Measurements from ENCODE around the gene CAMK2G.
"Not testable (repeated sequence)": the region's sequence is repeated elsewhere in the genome, so short reads cannot be mapped to it uniquely, and the experiment has no call there.

CAMK2G gene

GRCh38 chr10:73836427-73836980 lies 37.9 kb downstream of the CAMK2G start:
- no peak for DNase-seq

DNA sequence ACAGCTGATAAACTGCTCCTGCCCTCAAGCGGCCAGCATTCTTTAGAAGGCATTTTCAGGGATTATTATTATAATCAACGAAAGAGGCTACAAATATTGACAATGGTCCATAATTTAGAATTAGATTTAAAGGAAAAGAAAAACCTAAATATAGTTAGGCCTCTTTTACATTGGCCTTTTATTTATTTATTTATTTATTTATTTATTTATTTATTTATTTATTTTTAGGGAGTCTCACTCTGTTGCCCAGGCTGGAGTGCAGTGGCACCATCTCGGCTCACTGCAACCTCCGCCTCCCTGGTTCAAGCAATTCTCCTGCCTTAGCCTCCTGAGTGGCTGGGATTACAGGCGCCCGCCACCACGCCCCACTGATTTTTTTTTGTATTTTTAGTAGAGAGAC lies 45.3 kb downstream of the CAMK2G start:
- DNase-seq, result not testable (repeated sequence)

GRCh38 chr10:73828161-73828560 lies 46.2 kb downstream of the CAMK2G start:
- no peak for DNase-seq

GRCh38 chr10:73827346-73828089 lies 46.8 kb downstream of the CAMK2G start:
- DNase-seq, result no peak

DNA sequence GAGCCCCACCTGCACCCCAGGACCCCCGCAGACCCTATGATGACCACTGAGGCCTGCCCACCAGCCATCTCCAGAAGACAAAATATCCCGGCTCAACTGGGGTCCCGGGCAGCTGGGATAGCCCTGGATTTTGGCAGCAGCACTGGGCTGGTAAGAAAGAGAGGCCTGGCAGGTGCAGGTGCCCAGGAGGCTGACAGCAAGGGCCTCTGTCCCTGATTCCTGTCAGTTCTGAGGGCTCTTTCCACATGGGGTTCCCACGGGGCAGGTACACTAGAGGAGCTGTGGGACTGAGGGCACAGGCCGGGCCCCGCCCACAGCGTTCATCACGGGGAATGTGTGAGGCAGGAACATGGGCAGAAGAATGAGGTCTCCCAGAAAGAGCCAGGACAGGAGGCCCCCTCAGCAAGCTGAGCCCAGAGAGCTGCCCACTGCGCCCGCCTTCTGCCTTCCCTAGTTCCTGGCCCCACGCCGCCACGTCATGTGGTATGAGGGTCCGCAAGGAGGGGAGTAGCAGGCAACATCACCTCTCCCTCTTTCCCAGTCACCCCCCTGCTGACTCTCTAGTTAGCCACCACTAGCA lies 50.1 kb downstream of the CAMK2G start:
- DNase-seq, result no peak

GRCh38 chr10:73823391-73823790 lies 51.0 kb downstream of the CAMK2G start:
- no peak for DNase-seq

- no peak for DNase-seq
These were observed 54.8 kb downstream of the CAMK2G start for GRCh38 chr10:73819513-73820093.

DNA sequence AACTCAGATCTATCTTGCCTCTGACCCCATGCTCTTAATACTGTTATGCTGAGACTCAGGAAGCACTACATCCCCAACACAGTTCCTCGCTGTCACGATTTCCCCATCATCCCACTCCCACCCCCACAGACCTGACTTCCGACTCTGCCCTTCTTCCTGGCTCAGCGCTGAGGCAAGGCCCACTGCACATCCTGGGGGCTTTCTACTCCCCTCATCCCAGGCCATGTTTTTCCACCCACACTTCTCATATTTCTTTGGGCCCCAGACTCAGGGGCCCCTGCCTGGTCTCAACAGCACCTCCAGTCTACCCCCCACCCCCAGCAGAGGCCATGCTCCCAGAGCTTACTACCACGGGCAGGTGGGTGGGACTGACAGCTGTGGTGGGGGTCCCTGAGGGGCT lies 55.3 kb downstream of the CAMK2G start:
- DNase-seq, result no peak

DNA sequence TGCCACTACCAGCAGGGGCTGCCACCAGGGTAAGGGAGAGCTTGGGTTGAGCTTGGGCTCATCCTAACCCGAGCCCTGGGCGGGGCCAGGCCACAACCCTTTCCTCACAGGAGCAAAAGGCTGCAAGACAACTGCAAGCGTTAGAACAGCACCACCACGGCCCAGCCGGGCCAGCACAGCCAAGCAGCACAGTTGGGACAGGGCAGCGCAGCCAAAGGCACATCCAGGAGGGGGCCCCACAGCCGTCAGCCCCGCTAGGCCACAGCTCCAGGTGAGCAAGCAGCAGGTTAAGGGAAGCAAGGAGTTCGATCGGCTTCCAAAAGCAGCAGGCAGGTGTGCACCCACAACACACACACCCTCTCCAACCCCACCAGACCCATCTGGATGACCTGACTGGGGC lies 56.0 kb downstream of the CAMK2G start:
- DNase-seq, result no peak

GRCh38 chr10:73817826-73818225 lies 56.5 kb downstream of the CAMK2G start:
- DNase-seq, result no peak

GRCh38 chr10:73816917-73817729 lies 57.2 kb downstream of the CAMK2G start:
- no peak for DNase-seq

GRCh38 chr10:73815719-73816030 lies 58.7 kb downstream of the CAMK2G start:
- DNase-seq, result no peak

DNA sequence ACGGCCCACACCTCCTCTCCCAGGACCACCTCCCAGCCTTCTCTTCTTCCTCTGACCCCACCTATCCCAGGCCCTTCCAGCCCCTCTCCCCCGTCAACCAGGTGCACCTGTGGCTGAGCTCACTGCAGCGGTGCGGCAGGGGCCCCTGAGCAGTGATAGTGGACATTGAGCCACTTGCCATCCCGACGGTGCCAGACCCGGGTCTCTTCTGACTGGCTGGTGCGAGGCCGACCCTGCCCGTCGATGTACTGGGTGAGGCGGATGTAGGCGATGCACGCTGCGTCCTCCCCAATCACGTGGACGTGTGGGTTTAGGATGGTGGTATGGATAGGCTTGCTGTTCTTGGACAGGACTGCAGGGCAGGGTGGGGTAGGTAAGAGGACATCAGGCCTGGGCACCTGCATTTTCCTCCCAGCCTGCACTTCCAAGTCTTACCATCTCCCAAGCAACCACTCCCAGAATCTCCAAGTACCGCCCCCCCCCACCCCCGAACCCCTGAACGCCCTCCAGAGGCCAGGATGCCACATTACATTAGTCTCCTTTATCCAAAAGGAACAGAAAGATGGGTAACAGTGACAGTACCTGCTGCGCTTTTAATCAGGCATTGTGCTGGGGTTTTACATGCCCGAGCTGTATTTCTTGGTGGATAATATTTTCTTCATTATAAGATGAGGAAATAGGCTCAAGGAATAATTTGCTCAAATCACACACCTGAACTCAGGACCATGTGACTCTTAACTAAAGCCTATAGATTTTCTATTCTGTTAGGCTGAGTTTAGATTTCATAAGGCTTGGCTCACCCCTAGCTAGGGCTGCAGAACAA lies 59.2 kb downstream of the CAMK2G start:
- DNase-seq, result no peak

DNA sequence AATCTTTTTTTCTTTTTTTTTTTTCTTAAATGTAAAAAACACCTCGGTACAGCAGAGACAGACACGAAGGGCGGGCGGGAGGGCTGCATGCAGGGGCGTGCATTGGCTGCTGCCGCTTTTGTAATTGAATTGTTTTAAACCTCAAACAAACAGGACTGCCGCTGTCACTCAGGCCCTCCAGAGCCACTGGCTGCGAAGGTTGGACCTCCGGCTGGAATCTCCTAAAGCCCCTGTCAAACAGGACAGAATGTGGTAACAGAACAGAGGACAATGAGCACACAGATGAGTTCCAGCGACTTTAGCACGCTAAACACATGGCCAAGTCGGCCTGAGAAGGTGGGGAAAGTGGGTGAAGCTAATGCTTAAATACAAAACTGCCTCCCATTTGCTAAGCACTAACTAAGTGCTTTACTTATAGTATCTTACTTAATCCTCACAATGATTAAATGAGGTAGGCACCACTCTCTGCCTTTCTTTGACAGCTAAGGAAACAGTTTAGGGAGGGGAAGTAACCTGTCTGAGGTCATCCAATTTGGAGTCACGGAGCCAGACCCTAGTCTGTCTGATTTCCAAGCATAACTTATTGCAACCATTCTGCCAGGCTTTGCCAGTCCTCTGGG lies 60.0 kb downstream of the CAMK2G start:
- no peak for DNase-seq

DNA sequence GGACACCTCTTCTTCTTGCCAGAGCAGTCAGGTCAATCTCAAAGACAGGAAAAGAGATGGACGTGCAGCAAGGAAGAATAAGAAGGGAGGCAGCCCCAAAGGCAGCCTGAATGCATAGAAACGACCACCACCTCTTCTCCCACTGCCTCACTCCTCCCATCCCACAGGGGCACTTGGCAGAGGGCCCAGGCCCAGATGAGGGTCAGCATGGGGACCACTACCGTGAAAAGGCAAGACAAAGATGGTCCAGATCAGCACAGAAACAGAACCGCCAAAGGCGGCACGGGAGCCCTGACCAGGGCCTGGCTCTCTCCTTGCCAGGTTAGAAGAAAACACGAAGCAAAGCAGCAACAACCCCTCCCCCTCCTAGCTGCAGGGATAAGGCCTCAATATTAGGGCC lies 61.0 kb downstream of the CAMK2G start:
- no peak for DNase-seq

GRCh38 chr10:73812657-73813056 lies 61.7 kb downstream of the CAMK2G start:
- no peak for DNase-seq

DNA sequence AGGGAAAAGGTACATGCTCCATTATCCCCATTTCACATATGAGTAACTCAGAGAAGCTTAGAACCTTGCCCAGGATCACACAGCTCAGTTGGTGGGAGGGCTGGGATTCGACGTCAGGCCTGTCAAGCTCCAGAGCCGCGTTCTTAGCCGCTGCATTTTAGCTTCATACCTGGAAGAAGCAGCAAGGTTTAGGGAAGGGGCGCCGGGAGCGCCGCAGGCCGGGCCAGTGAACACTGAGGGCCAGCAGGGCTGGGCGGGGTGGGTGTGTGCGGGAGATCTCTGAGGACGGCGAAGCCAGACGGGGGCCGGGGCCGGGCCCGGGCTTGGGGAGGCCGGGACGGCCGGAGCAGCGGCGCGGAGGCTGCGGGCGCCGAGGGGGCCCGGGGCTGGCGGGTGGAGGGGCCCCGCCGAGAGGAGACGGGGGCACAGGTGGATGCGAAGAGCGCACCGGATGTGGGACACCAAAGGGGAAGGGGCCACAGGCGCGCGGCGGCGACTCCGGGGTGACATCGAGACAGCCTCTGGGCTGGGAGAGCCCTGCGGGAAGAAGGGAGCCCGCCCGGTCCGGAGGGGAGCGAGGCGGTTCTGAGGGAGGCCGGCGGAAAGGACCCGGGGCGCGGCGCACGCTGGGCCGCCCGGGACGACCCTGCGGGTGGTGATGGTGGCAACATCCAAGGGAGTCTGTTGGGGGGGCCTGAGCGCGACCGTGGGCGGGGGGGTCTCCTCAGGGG lies 63.5 kb downstream of the CAMK2G start:
- no peak for DNase-seq

DNA sequence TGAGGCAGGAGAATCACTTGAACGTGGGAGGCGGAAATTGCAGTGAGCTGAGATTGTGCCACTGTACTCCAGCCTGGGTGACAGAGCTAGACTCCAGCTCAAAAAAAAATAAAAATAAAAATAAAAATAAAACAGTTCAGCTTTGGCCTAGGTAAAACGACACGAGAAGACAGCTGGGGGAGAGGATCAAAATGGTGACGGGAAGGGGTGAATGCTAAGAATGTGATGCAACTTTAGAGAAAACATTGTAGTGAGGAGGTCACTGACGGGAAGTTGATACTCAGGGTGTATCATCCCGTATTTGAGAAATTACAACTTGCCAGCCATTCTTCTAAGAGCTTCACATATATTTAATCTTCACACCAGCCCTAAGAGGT lies 64.0 kb downstream of the CAMK2G start:
- DNase-seq, result no peak

DNA sequence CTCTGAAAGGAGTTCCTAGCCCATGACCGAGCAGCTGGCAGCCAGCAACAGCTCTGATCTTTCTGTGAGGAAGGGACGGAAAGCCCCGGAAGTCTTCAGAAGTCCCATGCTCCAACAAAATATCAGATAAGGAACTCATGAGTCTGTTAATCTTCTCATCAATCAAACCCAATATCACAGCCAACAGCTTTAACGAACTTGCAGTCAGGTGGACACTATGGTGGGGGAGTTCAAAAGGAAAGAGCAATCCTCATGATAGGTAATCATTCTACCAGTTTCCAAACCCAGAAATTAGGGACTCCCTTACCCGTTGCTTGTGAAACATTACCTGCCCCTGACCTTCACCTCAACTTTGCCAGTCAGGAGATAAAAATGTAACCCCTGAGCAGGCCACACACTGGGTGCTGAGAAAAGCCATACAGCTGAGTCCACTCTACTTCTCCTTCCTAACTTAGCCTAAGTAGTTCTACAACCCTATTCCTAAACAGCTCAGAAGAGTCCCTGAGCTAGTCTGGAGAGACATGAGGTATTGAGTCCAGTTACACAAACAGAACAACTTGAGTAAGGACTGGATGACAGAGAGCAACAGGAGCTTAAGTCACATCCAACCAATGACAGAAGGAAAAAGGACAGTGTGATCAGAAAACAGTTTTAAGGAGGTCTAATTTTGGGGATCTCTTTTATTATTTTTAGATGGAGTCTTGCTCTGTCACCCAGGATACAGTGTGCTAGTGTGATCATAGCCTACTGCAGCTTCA lies 65.1 kb downstream of the CAMK2G start:
- DNase-seq, result no peak

- no peak for DNase-seq
These were observed 66.1 kb downstream of the CAMK2G start for GRCh38 chr10:73808021-73808815.

Data from fibroblast of skin of right quadriceps (primary cell).